ENCODE measurements around the gene LPP.

LPP gene

GRCh38 chr3:188380722-188381121, 226.8 kb downstream of the LPP start:
- no peak for DNase-seq

GRCh38 chr3:188383748-188384147, 229.8 kb downstream of the LPP start:
- no peak for DNase-seq

- DNase-seq, result no peak
These were observed 231.3 kb downstream of the LPP start for GRCh38 chr3:188385295-188385694.

- no peak for DNase-seq
These were observed 235.9 kb downstream of the LPP start for GRCh38 chr3:188389711-188390342.

- no peak for DNase-seq
These were observed 236.4 kb downstream of the LPP start for GRCh38 chr3:188390343-188390718.

- no peak for DNase-seq
These were observed 237.0 kb downstream of the LPP start for GRCh38 chr3:188390775-188391443.

GRCh38 chr3:188391592-188391991, 237.6 kb downstream of the LPP start:
- no peak for DNase-seq

- no peak for DNase-seq
These were observed 238.1 kb downstream of the LPP start for GRCh38 chr3:188392076-188392475.

- DNase-seq, result no peak
These were observed 240.7 kb downstream of the LPP start for GRCh38 chr3:188394623-188395022.

- no peak for DNase-seq
These were observed 242.3 kb downstream of the LPP start for GRCh38 chr3:188396251-188396650.

GRCh38 chr3:188396900-188397299, 242.9 kb downstream of the LPP start:
- DNase-seq, result no peak

- DNase-seq, result no peak
These were observed 244.1 kb downstream of the LPP start for GRCh38 chr3:188397766-188398705.

- no peak for DNase-seq
These were observed 246.7 kb downstream of the LPP start for GRCh38 chr3:188400494-188401243.

- DNase-seq, result no peak
These were observed 247.5 kb downstream of the LPP start for GRCh38 chr3:188401244-188401993.

- no peak for DNase-seq
These were observed 248.3 kb downstream of the LPP start for GRCh38 chr3:188402229-188402628.

GRCh38 chr3:188403404-188403803, 249.4 kb downstream of the LPP start:
- DNase-seq, result no peak

GRCh38 chr3:188404124-188404523, 250.2 kb downstream of the LPP start:
- no peak for DNase-seq

GRCh38 chr3:188404701-188405100, 250.7 kb downstream of the LPP start:
- DNase-seq, result no peak

GRCh38 chr3:188407158-188407880, 253.4 kb downstream of the LPP start:
- no peak for DNase-seq

GRCh38 chr3:188408831-188409230, 254.9 kb downstream of the LPP start:
- DNase-seq, result no peak

- DNase-seq, result no peak
These were observed 257.8 kb downstream of the LPP start for GRCh38 chr3:188411750-188412149.

GRCh38 chr3:188415196-188415595, 261.2 kb downstream of the LPP start:
- no peak for DNase-seq
